OCI-LY1 (cell line): Measurements from ENCODE around the gene PPFIA4.

Experiments used
- CTCF ChIP-seq: fragments of 200-600 bp; sonication (generic), shearing (Covaris generic); IDR thresholded peaks from 2 replicates; pipeline ENCODE4 v1.5.1; 2017; ENCODE audit warnings: mild to moderate bottlenecking, antibody characterized with exemption, low read length, moderate library complexity, mixed read lengths
- EZH2 ChIP-seq: fragments of 200-600 bp; sonication (generic), shearing (Covaris generic); IDR thresholded peaks from 2 replicates; pipeline ENCODE4 v1.8.0; 2017; ENCODE audit warnings: borderline replicate concordance, mixed run types, mild to moderate bottlenecking, antibody characterized with exemption, low read length, moderate library complexity, mixed read lengths

- no peak for TF ChIP-seq CTCF
- no peak for TF ChIP-seq EZH2
These were observed 19.1 kb upstream of the PPFIA4 start, which contains the start of gene TMEM183A for GRCh38 chr1:203006948-203007871.
